Thyroid gland (tissue), 4 donors: ENCODE results near the gene DCANP1.

Experiments
- POLR2A ChIP-seq, 2 donors: fragments of 450-650 bp; IDR thresholded peaks; one replicate each; pipeline ENCODE4 v1.6.1; 2017; ENCODE audit warnings: antibody characterized with exemption in 2 of 2, mild to moderate bottlenecking in 2 of 2, moderate library complexity in 1 of 2
- TF ChIP-seq, protein P1 (sequence below), 6 experiments: fragments of 200-600 bp in 3 of 6; fragments of 450-650 bp in 3 of 6; sonication (generic) in 3 of 6; IDR thresholded peaks; one replicate each; pipeline ENCODE4 v1.5.1; 2016 to 2019; ENCODE audit warnings: antibody characterized with exemption in 6 of 6, mild to moderate bottlenecking in 2 of 6, inconsistent platforms in 1 of 6, moderate library complexity in 1 of 6

DNA sequence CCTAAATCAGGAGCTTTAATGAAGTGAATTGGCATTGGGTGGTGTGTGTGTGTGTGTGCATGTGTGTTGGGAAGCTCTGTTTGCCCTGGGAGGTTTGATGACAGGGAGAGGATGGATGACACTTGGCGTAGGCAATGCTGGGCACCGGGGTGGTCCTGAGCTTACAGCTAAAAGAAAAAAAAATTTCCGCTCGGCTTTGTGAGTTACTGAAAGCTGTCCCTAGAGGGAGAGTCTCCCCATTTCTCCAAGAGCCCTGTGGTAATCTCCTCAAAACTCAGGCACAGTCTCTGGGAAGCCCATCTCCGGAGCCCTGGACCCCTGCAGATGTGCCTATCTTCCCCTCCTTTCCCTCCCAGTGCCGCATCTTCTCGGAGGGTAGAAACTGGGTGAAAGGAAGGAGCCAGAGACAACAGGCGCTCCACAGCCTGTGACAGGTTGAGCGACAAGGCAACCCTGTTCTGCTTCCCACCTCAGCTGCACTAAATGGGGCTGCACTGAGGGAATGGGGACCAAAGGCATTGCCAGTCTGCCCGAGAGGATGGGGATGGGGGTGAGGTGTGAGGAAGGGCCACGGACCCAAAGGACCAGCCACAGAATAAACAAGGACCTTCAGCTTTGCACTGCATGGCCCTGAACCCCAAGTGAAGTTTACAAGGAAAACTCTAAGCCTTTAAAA lies 40.8 kb upstream of the DCANP1 start:
- TF ChIP-seq, protein P1, sequence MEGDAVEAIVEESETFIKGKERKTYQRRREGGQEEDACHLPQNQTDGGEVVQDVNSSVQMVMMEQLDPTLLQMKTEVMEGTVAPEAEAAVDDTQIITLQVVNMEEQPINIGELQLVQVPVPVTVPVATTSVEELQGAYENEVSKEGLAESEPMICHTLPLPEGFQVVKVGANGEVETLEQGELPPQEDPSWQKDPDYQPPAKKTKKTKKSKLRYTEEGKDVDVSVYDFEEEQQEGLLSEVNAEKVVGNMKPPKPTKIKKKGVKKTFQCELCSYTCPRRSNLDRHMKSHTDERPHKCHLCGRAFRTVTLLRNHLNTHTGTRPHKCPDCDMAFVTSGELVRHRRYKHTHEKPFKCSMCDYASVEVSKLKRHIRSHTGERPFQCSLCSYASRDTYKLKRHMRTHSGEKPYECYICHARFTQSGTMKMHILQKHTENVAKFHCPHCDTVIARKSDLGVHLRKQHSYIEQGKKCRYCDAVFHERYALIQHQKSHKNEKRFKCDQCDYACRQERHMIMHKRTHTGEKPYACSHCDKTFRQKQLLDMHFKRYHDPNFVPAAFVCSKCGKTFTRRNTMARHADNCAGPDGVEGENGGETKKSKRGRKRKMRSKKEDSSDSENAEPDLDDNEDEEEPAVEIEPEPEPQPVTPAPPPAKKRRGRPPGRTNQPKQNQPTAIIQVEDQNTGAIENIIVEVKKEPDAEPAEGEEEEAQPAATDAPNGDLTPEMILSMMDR (IDR thresholded peaks at IDR 0.05): no peak
- TF ChIP-seq POLR2A (IDR thresholded peaks at IDR 0.05): no peak
